GM12864 (cell line): ENCODE data around the gene SEC14L5.
A peak's percentile ranks its signal among the peaks of the same experiment; 100 is the strongest.

Source experiments
- DNase-seq: peaks from one replicate; pipeline ENCODE4 v3.0.0-alpha.2; 2011; ENCODE audit warnings: low read depth
- H3K4me3 ChIP-seq: 2 replicates; pipeline ENCODE4 v1.5.1; 2011; ENCODE audit warnings: mild to moderate bottlenecking, low read depth, low read length, control low read depth
- TF ChIP-seq, protein P1 (sequence below): IDR thresholded peaks from 2 replicates; pipeline ENCODE4 v1.5.1; 2011; ENCODE audit warnings: low read depth, mild to moderate bottlenecking, moderate library complexity, low read length, control low read depth, inconsistent platforms; ENCODE audit errors: missing control alignments

The SEC14L5 gene

DNA sequence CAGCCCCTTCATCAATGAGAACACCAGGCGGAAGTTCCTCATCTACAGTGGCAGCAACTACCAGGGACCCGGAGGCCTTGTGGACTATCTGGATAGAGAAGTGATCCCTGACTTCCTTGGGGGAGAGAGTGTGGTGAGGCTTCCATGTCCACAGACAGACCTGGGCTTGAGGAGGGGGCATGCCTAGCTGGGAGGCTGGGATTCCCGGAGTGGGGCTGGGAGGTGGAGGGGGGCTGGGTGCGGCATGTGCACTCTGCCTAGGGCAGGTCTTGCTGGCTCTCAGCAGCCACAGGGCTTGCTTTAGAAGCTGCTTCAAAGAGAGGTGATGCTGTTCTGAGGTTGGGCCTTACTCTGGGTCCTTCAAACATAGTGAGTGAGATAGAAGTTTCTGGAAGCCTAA lies 47.8 kb downstream of the SEC14L5 start:
- TF ChIP-seq, protein P1, sequence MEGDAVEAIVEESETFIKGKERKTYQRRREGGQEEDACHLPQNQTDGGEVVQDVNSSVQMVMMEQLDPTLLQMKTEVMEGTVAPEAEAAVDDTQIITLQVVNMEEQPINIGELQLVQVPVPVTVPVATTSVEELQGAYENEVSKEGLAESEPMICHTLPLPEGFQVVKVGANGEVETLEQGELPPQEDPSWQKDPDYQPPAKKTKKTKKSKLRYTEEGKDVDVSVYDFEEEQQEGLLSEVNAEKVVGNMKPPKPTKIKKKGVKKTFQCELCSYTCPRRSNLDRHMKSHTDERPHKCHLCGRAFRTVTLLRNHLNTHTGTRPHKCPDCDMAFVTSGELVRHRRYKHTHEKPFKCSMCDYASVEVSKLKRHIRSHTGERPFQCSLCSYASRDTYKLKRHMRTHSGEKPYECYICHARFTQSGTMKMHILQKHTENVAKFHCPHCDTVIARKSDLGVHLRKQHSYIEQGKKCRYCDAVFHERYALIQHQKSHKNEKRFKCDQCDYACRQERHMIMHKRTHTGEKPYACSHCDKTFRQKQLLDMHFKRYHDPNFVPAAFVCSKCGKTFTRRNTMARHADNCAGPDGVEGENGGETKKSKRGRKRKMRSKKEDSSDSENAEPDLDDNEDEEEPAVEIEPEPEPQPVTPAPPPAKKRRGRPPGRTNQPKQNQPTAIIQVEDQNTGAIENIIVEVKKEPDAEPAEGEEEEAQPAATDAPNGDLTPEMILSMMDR = no peak

DNA sequence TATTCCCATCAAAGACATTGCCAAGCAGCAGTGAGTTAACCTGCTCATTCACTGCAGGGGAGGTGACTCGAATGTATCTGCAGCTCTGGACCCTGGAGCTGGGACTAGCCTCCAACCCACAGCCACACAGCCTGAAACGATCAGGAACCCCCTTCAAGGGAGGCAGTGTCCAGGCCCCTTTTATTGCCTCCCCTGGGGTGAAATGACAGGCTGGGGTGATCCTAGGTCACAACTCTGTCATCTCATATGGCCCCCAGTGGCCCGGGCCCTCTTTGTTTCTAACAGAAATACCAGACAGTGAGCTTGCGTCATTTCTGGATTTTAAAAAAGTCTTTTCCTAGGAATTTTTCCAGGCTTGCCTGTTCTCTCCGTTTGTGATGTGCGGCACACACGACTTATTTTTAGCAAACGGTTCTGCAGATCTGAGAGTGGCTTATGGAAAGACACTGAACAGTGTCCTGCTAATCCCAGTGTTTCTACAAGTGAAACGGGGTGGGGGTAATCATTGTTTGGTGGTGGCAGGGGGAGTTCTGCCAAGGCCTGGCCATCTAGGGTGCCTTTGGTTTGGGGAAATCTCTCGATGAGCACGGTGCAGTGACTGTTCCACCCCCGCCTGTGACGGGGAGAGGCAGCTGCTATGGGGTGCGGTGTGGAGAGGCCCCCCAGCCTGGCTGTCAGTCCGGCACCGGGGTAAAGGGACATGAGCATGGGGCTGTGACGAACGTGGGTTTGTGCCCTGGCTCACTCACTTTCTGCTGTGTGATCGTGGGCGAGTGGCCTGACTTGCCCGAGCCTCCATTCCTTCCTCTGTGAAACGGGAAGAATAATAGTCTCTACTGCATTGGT lies 48.4 kb downstream of the SEC14L5 start:
- TF ChIP-seq, protein P1 = no peak
- DNase-seq = no peak
- H3K4me3 ChIP-seq = no peak overlapping the region

More for the DNA sequence above, 47.8 kb downstream of the SEC14L5 start:
- no peak overlapping the region for H3K4me3 ChIP-seq
- DNase-seq = no peak

DNA sequence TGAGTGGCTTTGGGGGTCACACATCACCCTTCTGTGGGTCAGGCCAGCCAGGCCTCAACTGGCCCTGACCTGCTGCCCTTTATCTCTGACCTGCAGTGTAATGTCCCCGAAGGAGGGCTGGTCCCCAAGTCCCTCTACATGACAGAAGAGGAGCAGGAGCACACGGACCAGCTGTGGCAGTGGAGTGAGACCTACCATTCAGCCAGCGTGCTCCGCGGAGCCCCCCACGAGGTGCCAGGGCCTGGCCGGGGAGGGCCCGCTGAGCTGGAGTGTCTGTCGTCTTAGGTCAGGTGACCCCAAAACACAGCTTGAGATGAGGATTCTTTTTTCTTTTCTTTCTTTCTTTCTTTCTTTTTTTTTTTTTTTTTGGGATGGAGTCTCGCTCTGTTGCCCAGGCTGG lies 49.1 kb downstream of the SEC14L5 start:
- H3K4me3 ChIP-seq = no peak overlapping the region
- TF ChIP-seq, protein P1 = no peak
- DNase-seq = no peak

DNA sequence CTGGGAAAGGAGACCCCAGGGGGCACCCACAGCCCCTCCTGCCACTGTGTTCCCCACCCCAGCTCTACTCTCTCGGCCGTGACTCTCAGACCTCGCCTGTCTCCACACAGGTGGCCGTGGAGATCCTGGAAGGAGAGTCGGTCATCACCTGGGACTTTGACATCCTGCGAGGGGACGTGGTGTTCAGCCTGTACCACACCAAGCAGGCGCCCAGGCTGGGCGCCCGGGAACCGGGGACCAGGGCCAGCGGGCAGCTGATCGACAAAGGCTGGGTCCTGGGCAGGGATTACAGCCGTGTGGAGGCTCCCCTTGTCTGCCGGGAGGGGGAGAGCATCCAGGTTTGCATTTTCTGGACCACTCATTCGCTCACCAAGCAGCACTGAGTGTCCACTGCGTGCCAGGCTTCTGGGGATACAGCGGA lies 50.2 kb downstream of the SEC14L5 start:
- DNase-seq = no peak
- no peak overlapping the region for H3K4me3 ChIP-seq
- TF ChIP-seq, protein P1 = no peak

DNA sequence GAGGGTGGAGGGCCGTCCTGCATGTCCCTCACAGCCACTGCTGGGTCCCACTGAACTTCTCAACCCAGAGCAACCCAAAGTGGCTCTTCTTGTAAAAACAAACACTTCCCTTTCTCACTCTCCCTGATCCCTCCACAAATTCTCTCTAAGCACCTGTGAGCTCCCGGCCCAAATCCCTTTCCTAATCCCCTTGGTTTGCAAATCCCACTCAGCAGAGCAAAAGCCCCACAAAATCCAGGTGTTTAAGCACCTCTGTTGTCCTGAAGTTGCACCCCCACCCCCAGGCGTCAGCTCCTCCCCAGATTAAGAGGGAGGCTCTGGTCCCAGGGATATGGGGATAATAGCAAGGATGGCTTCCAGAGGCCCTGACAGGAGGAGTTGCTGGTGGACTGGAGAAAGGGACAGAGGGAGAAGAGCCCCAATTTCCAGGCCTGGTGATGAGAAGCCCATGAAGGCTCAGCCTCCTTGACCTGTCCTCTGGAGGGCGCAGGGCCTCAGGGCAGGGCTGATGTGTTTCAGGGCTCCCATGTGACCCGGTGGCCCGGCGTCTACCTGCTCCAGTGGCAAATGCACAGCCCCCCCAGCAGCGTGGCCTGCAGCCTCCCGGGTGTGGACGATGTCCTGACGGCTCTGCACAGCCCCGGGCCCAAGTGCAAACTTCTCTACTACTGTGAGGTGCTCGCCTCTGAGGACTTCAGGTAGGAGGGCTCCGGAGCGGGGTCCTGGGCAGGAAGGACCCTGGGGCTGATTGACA lies 52.6 kb downstream of the SEC14L5 start:
- no peak overlapping the region for H3K4me3 ChIP-seq
- no peak for DNase-seq
- TF ChIP-seq, protein P1 = peak; percentile 16

DNA sequence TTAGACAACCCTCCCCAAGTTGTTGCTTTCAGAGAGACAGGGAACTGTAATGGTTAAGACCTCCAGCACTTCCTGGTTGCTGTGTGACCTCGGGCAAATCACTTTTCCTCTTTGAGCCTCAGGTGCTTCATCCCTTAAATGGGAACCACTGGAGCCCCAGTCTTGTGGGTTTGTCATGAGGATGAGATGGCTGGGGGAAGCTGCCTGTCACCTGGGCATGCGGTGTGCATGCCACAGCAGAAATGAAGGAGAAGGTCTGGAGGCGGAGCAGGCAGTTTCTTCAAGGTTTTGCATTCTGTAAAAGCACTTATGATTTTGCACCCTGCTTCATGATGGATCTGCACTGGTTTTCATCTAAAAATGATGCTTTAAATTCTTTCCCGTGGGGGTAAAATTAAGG lies 53.5 kb downstream of the SEC14L5 start:
- no peak for DNase-seq

More for the DNA sequence above, 53.5 kb downstream of the SEC14L5 start:
- no peak overlapping the region for H3K4me3 ChIP-seq
- TF ChIP-seq, protein P1 = no peak
